Activated CD4-positive, alpha-beta memory T cell treated with anti-CD3 and anti-CD28 coated beads for 36 hours (primary cell): ENCODE measurements around the gene RIPK4. TPM values are rescaled to one million over a fixed set of nuclear protein-coding genes. Genes with fewer than 3 reads are reported as not detected.

ENCODE experiments used
- CTCF ChIA-PET: fragments of 350-600 bp; sonication (Branson Sonifier 250); formaldehyde crosslinking; loops from one replicate; lab custom pipeline; 2021; ENCODE audit warnings: antibody characterized with exemption, inconsistent platforms; lab: Charles Lee
- POLR2A ChIA-PET: fragments of 350-600 bp; sonication (Branson Sonifier 250); formaldehyde crosslinking; loops from one replicate; lab custom pipeline; 2021; ENCODE audit warnings: antibody characterized with exemption; lab: Charles Lee
- DNase-seq: peaks from one replicate; pipeline ENCODE4 v3.0.0-alpha.2; 2020
- H3K27ac Mint-ChIP-seq: one replicate; pipeline ENCODE4 v1.8.0; 2021; ENCODE audit warnings: mixed read lengths
- H3K27me3 Mint-ChIP-seq: one replicate; pipeline ENCODE4 v1.8.0; 2021; ENCODE audit warnings: mixed read lengths
- H3K36me3 Mint-ChIP-seq: one replicate; pipeline ENCODE4 v1.8.0; 2021; ENCODE audit warnings: mixed read lengths
- H3K4me1 Mint-ChIP-seq: one replicate; pipeline ENCODE4 v1.8.0; 2021; ENCODE audit warnings: low read depth, mixed read lengths
- H3K4me3 Mint-ChIP-seq: one replicate; pipeline ENCODE4 v1.8.0; 2021; ENCODE audit warnings: mild to moderate bottlenecking, mixed read lengths
- H3K9me3 Mint-ChIP-seq: one replicate; pipeline ENCODE4 v1.8.0; 2021; ENCODE audit warnings: mixed read lengths
- intact Hi-C: fragments of 100-400 bp; cut with micrococcal nuclease; formaldehyde crosslinking; loops from one replicate; pipeline ENCODE4 v1.15.1; 2023
- total RNA-seq, 2 experiments: library from RNA; stranded (reverse); gene quantifications; one replicate each; pipeline ENCODE4 v1.2.3, GENCODE V29; 2021

Gene RIPK4
- total RNA-seq, 2 experiments from 2014 or later: 0.10 to 0.24 TPM

GRCh38 chr21:41803316-41803715, 36.5 kb upstream of the RIPK4 start:
- no peak for DNase-seq
- Mint-ChIP-seq H3K36me3 (peaks cover 36% of the 10 kb centered on the region), H3K4me1 (no peaks in the 10 kb centered on the region), H3K9me3 (no peaks in the 10 kb centered on the region), H3K27me3 (no peaks in the 10 kb centered on the region), H3K27ac (no peak overlapping the region), H3K4me3 (no peak overlapping the region)
- ChIA-PET POLR2A (no interaction called here), CTCF (no interaction called here)
- intact Hi-C loops: no loop called here

- H3K4me1 Mint-ChIP-seq: no peaks in the 10 kb centered on the region
- no peak overlapping the region for H3K27ac Mint-ChIP-seq
- DNase-seq: no peak
- H3K4me3 Mint-ChIP-seq: no peak overlapping the region
- H3K36me3 Mint-ChIP-seq: peaks cover 35% of the 10 kb centered on the region
- ChIA-PET CTCF (no interaction called here), POLR2A (no interaction called here)
- H3K27me3 Mint-ChIP-seq: no peaks in the 10 kb centered on the region
- intact Hi-C loops: no loop called here
- no peaks in the 10 kb centered on the region for H3K9me3 Mint-ChIP-seq
Measured at GRCh38 chr21:41802684-41803083, 35.8 kb upstream of the RIPK4 start.

GRCh38 chr21:41802198-41802584, 35.3 kb upstream of the RIPK4 start:
- no peak for DNase-seq
- intact Hi-C loops: no loop called here
- Mint-ChIP-seq H3K27ac (no peak overlapping the region), H3K4me3 (no peak overlapping the region), H3K27me3 (no peaks in the 10 kb centered on the region), H3K9me3 (no peaks in the 10 kb centered on the region), H3K36me3 (peaks cover 30% of the 10 kb centered on the region), H3K4me1 (no peaks in the 10 kb centered on the region)
- POLR2A ChIA-PET: no interaction called here
- CTCF ChIA-PET: no interaction called here

- DNase-seq: no peak
- Mint-ChIP-seq H3K27ac (no peak overlapping the region), H3K27me3 (no peaks in the 10 kb centered on the region), H3K4me3 (no peak overlapping the region), H3K4me1 (no peaks in the 10 kb centered on the region), H3K36me3 (peaks cover 28% of the 10 kb centered on the region), H3K9me3 (no peaks in the 10 kb centered on the region)
- intact Hi-C loops: no loop called here
- ChIA-PET CTCF (interaction anchor here (0.6 to 1.7 kb wide), 2 partner anchors 15 to 316 kb away, joined by 3 to 5 read pairs; no protein-coding TSS in a partner anchor), POLR2A (interaction anchor here (0.6 kb wide), 1 partner anchor 307 kb away, joined by 4 read pairs; no protein-coding TSS in a partner anchor)
Measured at GRCh38 chr21:41801321-41802197, 34.7 kb upstream of the RIPK4 start.

- no peak for DNase-seq
- Mint-ChIP-seq H3K36me3 (peaks cover 28% of the 10 kb centered on the region), H3K27ac (no peak overlapping the region), H3K27me3 (no peaks in the 10 kb centered on the region), H3K4me3 (no peak overlapping the region), H3K9me3 (no peaks in the 10 kb centered on the region), H3K4me1 (no peaks in the 10 kb centered on the region)
- POLR2A ChIA-PET: interaction anchor here (0.6 kb wide), 1 partner anchor 308 kb away, joined by 4 read pairs; no protein-coding TSS in a partner anchor
- CTCF ChIA-PET: interaction anchor here (0.6 to 1.7 kb wide), 3 partner anchors 9 to 317 kb away, joined by 3 to 5 read pairs (median 3); no protein-coding TSS in a partner anchor
- intact Hi-C loops: no loop called here
Measured at GRCh38 chr21:41800425-41801320, 33.8 kb upstream of the RIPK4 start.

- Mint-ChIP-seq H3K27ac (no peak overlapping the region), H3K36me3 (peaks cover 28% of the 10 kb centered on the region), H3K4me3 (no peak overlapping the region), H3K4me1 (no peaks in the 10 kb centered on the region), H3K27me3 (no peaks in the 10 kb centered on the region), H3K9me3 (no peaks in the 10 kb centered on the region)
- intact Hi-C loops: no loop called here
- no peak for DNase-seq
- ChIA-PET POLR2A (no interaction called here), CTCF (interaction anchor here (1.7 kb wide), 1 partner anchor 17 kb away, joined by 5 read pairs; no protein-coding TSS in a partner anchor)
Measured at GRCh38 chr21:41799763-41800162, 32.9 kb upstream of the RIPK4 start.

- Mint-ChIP-seq H3K4me3 (no peak overlapping the region), H3K36me3 (peaks cover 29% of the 10 kb centered on the region), H3K27ac (no peak overlapping the region), H3K27me3 (peaks cover 5% of the 10 kb centered on the region), H3K9me3 (peaks cover 7% of the 10 kb centered on the region), H3K4me1 (no peaks in the 10 kb centered on the region)
- DNase-seq: no peak
- ChIA-PET CTCF (no interaction called here), POLR2A (no interaction called here)
- intact Hi-C loops: no loop called here
Measured at GRCh38 chr21:41798326-41798725, 31.5 kb upstream of the RIPK4 start.

GRCh38 chr21:41796476-41797080, 29.7 kb upstream of the RIPK4 start:
- POLR2A ChIA-PET: no interaction called here
- peaks cover 11% of the 10 kb centered on the region for H3K27me3 Mint-ChIP-seq
- H3K27ac Mint-ChIP-seq: no peak overlapping the region
- intact Hi-C loops: no loop called here
- H3K4me3 Mint-ChIP-seq: no peak overlapping the region
- DNase-seq: no peak
- peaks cover 20% of the 10 kb centered on the region for H3K9me3 Mint-ChIP-seq
- no peaks in the 10 kb centered on the region for H3K4me1 Mint-ChIP-seq
- CTCF ChIA-PET: no interaction called here
- H3K36me3 Mint-ChIP-seq: peaks cover 29% of the 10 kb centered on the region

GRCh38 chr21:41795726-41796125, 28.9 kb upstream of the RIPK4 start:
- Mint-ChIP-seq H3K4me3 (no peak overlapping the region), H3K27ac (no peak overlapping the region), H3K9me3 (peaks cover 23% of the 10 kb centered on the region), H3K27me3 (peaks cover 11% of the 10 kb centered on the region), H3K36me3 (peaks cover 23% of the 10 kb centered on the region), H3K4me1 (no peaks in the 10 kb centered on the region)
- POLR2A ChIA-PET: no interaction called here
- no peak for DNase-seq
- CTCF ChIA-PET: no interaction called here
- intact Hi-C loops: no loop called here

- POLR2A ChIA-PET: interaction anchor here (1.1 kb wide), 1 partner anchor 10 kb away, joined by 3 read pairs; no protein-coding TSS in a partner anchor
- Mint-ChIP-seq H3K27ac (no peak overlapping the region), H3K4me3 (no peak overlapping the region), H3K9me3 (peaks cover 23% of the 10 kb centered on the region), H3K4me1 (no peaks in the 10 kb centered on the region), H3K36me3 (peaks cover 14% of the 10 kb centered on the region), H3K27me3 (peaks cover 11% of the 10 kb centered on the region)
- CTCF ChIA-PET: no interaction called here
- intact Hi-C loops: no loop called here
- DNase-seq: no peak
Measured at GRCh38 chr21:41794600-41794999, 27.7 kb upstream of the RIPK4 start.

- peaks cover 11% of the 10 kb centered on the region for H3K27me3 Mint-ChIP-seq
- H3K4me3 Mint-ChIP-seq: no peak overlapping the region
- intact Hi-C loops: no loop called here
- ChIA-PET POLR2A (no interaction called here), CTCF (interaction anchor here (1.2 kb wide), 1 partner anchor 510 kb away, joined by 5 read pairs; no protein-coding TSS in a partner anchor)
- H3K27ac Mint-ChIP-seq: no peak overlapping the region
- peaks cover 23% of the 10 kb centered on the region for H3K9me3 Mint-ChIP-seq
- H3K4me1 Mint-ChIP-seq: no peaks in the 10 kb centered on the region
- peaks cover 7% of the 10 kb centered on the region for H3K36me3 Mint-ChIP-seq
- no peak for DNase-seq
Measured at GRCh38 chr21:41792711-41793110, 25.9 kb upstream of the RIPK4 start.
